Gastrocnemius medialis (tissue), 4 donors: Measurements from ENCODE around the gene PRKCD. TPM values are rescaled to one million over a fixed set of nuclear protein-coding genes. Genes with fewer than 3 reads are reported as not detected.

Experiments used
- ATAC-seq, 2 donors: fragments of 150-250 bp; one replicate each; pipeline ENCODE4 v1.9.1; 2016
- DNase-seq, 2 donors: peaks; one replicate each; pipeline ENCODE4 v3.0.0-alpha.2; 2019
- H3K27ac ChIP-seq, 4 donors: fragments of 200-600 bp; sonication (generic); 1 replicate in 1 of 4; 2 replicates in 3 of 4; pipeline ENCODE4 v1.5.1; 2016 to 2018; ENCODE audit warnings: mild to moderate bottlenecking in 2 of 4, moderate library complexity in 1 of 4
- H3K27me3 ChIP-seq, 3 donors: fragments of 200-600 bp; sonication (generic) in 2 of 3; 1 replicate in 1 of 3; 2 replicates in 2 of 3; pipeline versions ENCODE4 v1.5.1 to v1.6.0; 2016 to 2019; ENCODE audit warnings: mild to moderate bottlenecking in 1 of 3, moderate library complexity in 1 of 3
- H3K36me3 ChIP-seq, 2 donors: fragments of 200-600 bp; sonication (generic) in 1 of 2; one replicate each; pipeline ENCODE4 v1.5.1; 2017 to 2018
- H3K4me1 ChIP-seq, 2 donors: fragments of 200-600 bp; sonication (generic) in 1 of 2; one replicate each; pipeline ENCODE4 v1.5.1; 2016 to 2017; ENCODE audit warnings: mild to moderate bottlenecking in 2 of 2
- H3K4me3 ChIP-seq, 4 donors: fragments of 200-600 bp; sonication (generic) in 3 of 4; 1 replicate in 1 of 4; 2 replicates in 3 of 4; pipeline ENCODE4 v1.5.1; 2016 to 2019; ENCODE audit warnings: mild to moderate bottlenecking in 2 of 4
- H3K9me3 ChIP-seq, 3 donors: fragments of 200-600 bp; sonication (generic) in 2 of 3; 1 replicate in 1 of 3; 2 replicates in 2 of 3; pipeline ENCODE4 v1.5.1; 2016 to 2019
- CTCF ChIP-seq, 5 experiments: fragments of 450-650 bp in 3 of 5; fragments of 200-600 bp in 2 of 5; sonication (generic) in 2 of 5; IDR thresholded peaks in 4 of 5; conservative IDR thresholded peaks in 1 of 5; 1 replicate in 4 of 5; 2 replicates in 1 of 5; pipeline ENCODE4 v1.5.1; 2016 to 2019; ENCODE audit warnings: antibody characterized with exemption in 5 of 5, mild to moderate bottlenecking in 3 of 5, moderate library complexity in 3 of 5
- POLR2A ChIP-seq, 2 donors: fragments of 450-650 bp; IDR thresholded peaks; one replicate each; pipeline ENCODE4 v1.6.1; 2017; ENCODE audit warnings: antibody characterized with exemption in 2 of 2, mild to moderate bottlenecking in 2 of 2, moderate library complexity in 2 of 2
- in situ Hi-C, 4 donors: fragments of 200-750 bp; cut with MboI; loops; one replicate each; pipeline versions ENCODE4 v1.15.0 to v1.8.0; 2017; ENCODE audit warnings: low sequenced_read_pairs in 4 of 4
- intact Hi-C: fragments of 100-400 bp; cut with DNase I; formaldehyde crosslinking; loops from one replicate; pipeline ENCODE4 v1.15.1; 2023; ENCODE audit warnings: low total_unique reads
- total RNA-seq, 4 donors: library from RNA; depleted of rRNA; stranded (reverse); fragments of >200 nt; gene quantifications; one replicate each; pipeline versions ENCODE4 v1.1.0 to v1.2.3, GENCODE V29; 2016

Gene PRKCD
- total RNA-seq, 4 donors from 2014 or later, result 2.1 to 5.9 (median 3.4) TPM

GRCh38 chr3:53114412-53115074 is 46.5 kb upstream of the PRKCD start:
- no peaks in the 10 kb centered on the region for H3K9me3 ChIP-seq
- intact Hi-C loops, result loop anchor here (1.0 to 5.0 kb wide), 3 partner anchors 20 to 188 kb away; no protein-coding TSS in a partner anchor
- peaks cover 26 to 29% of the 10 kb centered on the region in 2 donors for H3K4me1 ChIP-seq
- H3K4me3 ChIP-seq, result no peak overlapping the region
- in situ Hi-C loops, result loop anchor here (5.0 kb wide), 2 partner anchors 83 to 88 kb away; no protein-coding TSS in a partner anchor
- peaks cover 0 to 34% of the 10 kb centered on the region in 2 donors for H3K36me3 ChIP-seq
- H3K27me3 ChIP-seq, result no peaks in the 10 kb centered on the region
- DNase-seq (no peak), ATAC-seq (no peak)
- H3K27ac ChIP-seq, result no peak overlapping the region
- TF ChIP-seq POLR2A (IDR thresholded peaks at IDR 0.05), result no peak
- TF ChIP-seq CTCF (IDR thresholded peaks at IDR 0.05 in 4 of 5, conservative IDR thresholded peaks at IDR 0.05 in 1 of 5), result no peak

- no peak overlapping the region for H3K4me3 ChIP-seq
- peaks cover 18 to 21% of the 10 kb centered on the region in 2 donors for H3K4me1 ChIP-seq
- intact Hi-C loops, result no loop called here
- no peak overlapping the region for H3K27ac ChIP-seq
- in situ Hi-C loops, result no loop called here
- ATAC-seq (no peak), DNase-seq (no peak)
- peaks cover 0 to 55% of the 10 kb centered on the region in 2 donors for H3K36me3 ChIP-seq
- H3K27me3 ChIP-seq, result no peaks in the 10 kb centered on the region
- TF ChIP-seq POLR2A (IDR thresholded peaks at IDR 0.05) (no peak), CTCF (IDR thresholded peaks at IDR 0.05 in 4 of 5, conservative IDR thresholded peaks at IDR 0.05 in 1 of 5) (no peak)
- no peaks in the 10 kb centered on the region for H3K9me3 ChIP-seq
Observed at GRCh38 chr3:53116956-53117355, 44.1 kb upstream of the PRKCD start.

- no peak for DNase-seq
- TF ChIP-seq CTCF (IDR thresholded peaks at IDR 0.05 in 4 of 5, conservative IDR thresholded peaks at IDR 0.05 in 1 of 5), result no peak
- no peak for TF ChIP-seq POLR2A (IDR thresholded peaks at IDR 0.05)
- intact Hi-C loops (no loop called here), in situ Hi-C loops (no loop called here)
- ATAC-seq, result no peak
- Histone ChIP-seq H3K27ac (no peak overlapping the region), H3K36me3 (peaks cover 0 to 88% of the 10 kb centered on the region in 2 donors), H3K9me3 (no peaks in the 10 kb centered on the region), H3K4me1 (no peaks in the 10 kb centered on the region), H3K27me3 (no peaks in the 10 kb centered on the region), H3K4me3 (no peak overlapping the region)
Observed at GRCh38 chr3:53120336-53120735, 40.7 kb upstream of the PRKCD start.

- Histone ChIP-seq H3K4me3 (no peak overlapping the region), H3K36me3 (peaks cover 0 to 82% of the 10 kb centered on the region in 2 donors), H3K9me3 (no peaks in the 10 kb centered on the region), H3K27me3 (no peaks in the 10 kb centered on the region), H3K4me1 (no peaks in the 10 kb centered on the region), H3K27ac (no peak overlapping the region)
- DNase-seq, result no peak
- TF ChIP-seq POLR2A (IDR thresholded peaks at IDR 0.05) (no peak), CTCF (IDR thresholded peaks at IDR 0.05 in 4 of 5, conservative IDR thresholded peaks at IDR 0.05 in 1 of 5) (no peak)
- in situ Hi-C loops, result no loop called here
- intact Hi-C loops, result no loop called here
- ATAC-seq, result no peak
Observed at GRCh38 chr3:53122255-53122932, 38.6 kb upstream of the PRKCD start.
